Measurements from ENCODE around the gene SULT2A1.

DNA sequence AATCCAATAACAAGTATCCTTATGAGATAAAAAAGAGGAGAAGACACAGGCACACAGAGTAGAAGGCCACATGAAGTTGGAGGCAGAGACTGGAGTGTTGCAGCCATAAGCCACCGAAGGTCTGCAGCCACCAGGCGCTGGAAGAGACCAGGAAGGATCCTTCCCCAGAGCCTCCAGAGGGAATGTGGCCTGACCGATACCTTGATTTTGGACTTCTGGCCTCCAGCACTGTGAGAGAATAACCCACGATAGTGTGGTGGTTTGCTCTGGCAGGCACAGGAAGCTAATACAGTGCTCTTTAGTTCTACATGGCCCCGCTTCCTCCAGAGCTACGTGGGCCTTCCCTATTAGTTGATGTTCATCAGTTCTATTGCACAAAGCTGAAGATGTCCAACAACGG is 15.3 kb upstream of the SULT2A1 start:
- TF ChIP-seq FOXM1 (IDR thresholded peaks at IDR 0.05; ENCODE audit: borderline replicate concordance) (no peak), ZNF384 (IDR thresholded peaks at IDR 0.05) (no peak), SP1 (IDR thresholded peaks at IDR 0.05) (no peak), L3MBTL2 (conservative IDR thresholded peaks at IDR 0.05) (no peak)
